ENCODE results near the gene SNX5.
A peak's percentile ranks its signal among the peaks of the same experiment; 100 is the strongest.

Gene SNX5

GRCh38 chr20:17957505-17958363 lies 10.9 kb downstream of the SNX5 start:
- DNase-seq (ENCODE audit: low spot score in 2 of 2): no peak
- H3K4me3 Mint-ChIP-seq: no peak overlapping the region
- H3K9me3 Mint-ChIP-seq: no peaks in the 10 kb centered on the region
- peaks cover 71% of the 10 kb centered on the region for H3K4me1 Mint-ChIP-seq
- no peak overlapping the region for H3K27ac Mint-ChIP-seq
- no peak for ATAC-seq
- peaks cover 100% of the 10 kb centered on the region for H3K36me3 Mint-ChIP-seq

GRCh38 chr20:17956099-17956685 lies 12.4 kb downstream of the SNX5 start:
- H3K9me3 Mint-ChIP-seq: no peaks in the 10 kb centered on the region
- peaks cover 56% of the 10 kb centered on the region for H3K4me1 Mint-ChIP-seq
- no peak overlapping the region for H3K4me3 Mint-ChIP-seq
- H3K36me3 Mint-ChIP-seq: peaks cover 100% of the 10 kb centered on the region
- no peak for ATAC-seq
- peak overlapping the region; percentile 67 for H3K27ac Mint-ChIP-seq
- no peak for DNase-seq (ENCODE audit: low spot score in 2 of 2)

GRCh38 chr20:17955302-17955701 lies 13.3 kb downstream of the SNX5 start:
- DNase-seq (ENCODE audit: low spot score in 2 of 2): no peak
- H3K9me3 Mint-ChIP-seq: no peaks in the 10 kb centered on the region
- peaks cover 52% of the 10 kb centered on the region for H3K4me1 Mint-ChIP-seq
- peak overlapping the region; percentile 67 for H3K27ac Mint-ChIP-seq
- ATAC-seq: peak; percentile 38
- no peak overlapping the region for H3K4me3 Mint-ChIP-seq
- peaks cover 100% of the 10 kb centered on the region for H3K36me3 Mint-ChIP-seq

GRCh38 chr20:17953935-17954334 lies 14.7 kb downstream of the SNX5 start:
- no peak overlapping the region for H3K4me3 Mint-ChIP-seq
- ATAC-seq (no peak), DNase-seq (ENCODE audit: low spot score in 2 of 2) (no peak)
- H3K36me3 Mint-ChIP-seq: peaks cover 100% of the 10 kb centered on the region
- H3K9me3 Mint-ChIP-seq: no peaks in the 10 kb centered on the region
- peaks cover 40% of the 10 kb centered on the region for H3K4me1 Mint-ChIP-seq
- H3K27ac Mint-ChIP-seq: peak overlapping the region; percentile 29

GRCh38 chr20:17952692-17953684 lies 15.6 kb downstream of the SNX5 start:
- peak overlapping the region; percentile 29 for H3K27ac Mint-ChIP-seq
- H3K36me3 Mint-ChIP-seq: peaks cover 100% of the 10 kb centered on the region
- no peak for DNase-seq (ENCODE audit: low spot score in 2 of 2)
- H3K9me3 Mint-ChIP-seq: no peaks in the 10 kb centered on the region
- no peak overlapping the region for H3K4me3 Mint-ChIP-seq
- H3K4me1 Mint-ChIP-seq: peaks cover 30% of the 10 kb centered on the region
- no peak for ATAC-seq

GRCh38 chr20:17951323-17951722 lies 17.3 kb downstream of the SNX5 start:
- ATAC-seq: no peak
- Mint-ChIP-seq H3K36me3 (peaks cover 100% of the 10 kb centered on the region), H3K9me3 (no peaks in the 10 kb centered on the region), H3K4me3 (no peak overlapping the region), H3K4me1 (peaks cover 23% of the 10 kb centered on the region), H3K27ac (no peak overlapping the region)
- no peak for DNase-seq (ENCODE audit: low spot score in 2 of 2)

- peaks cover 100% of the 10 kb centered on the region for H3K36me3 Mint-ChIP-seq
- peaks cover 19% of the 10 kb centered on the region for H3K4me1 Mint-ChIP-seq
These were observed 17.9 kb downstream of the SNX5 start for GRCh38 chr20:17950670-17951069.

GRCh38 chr20:17949899-17950298 lies 18.7 kb downstream of the SNX5 start:
- DNase-seq (ENCODE audit: low spot score in 2 of 2) (no peak), ATAC-seq (no peak)
- Mint-ChIP-seq H3K4me1 (peaks cover 11% of the 10 kb centered on the region), H3K9me3 (no peaks in the 10 kb centered on the region), H3K36me3 (peaks cover 100% of the 10 kb centered on the region), H3K4me3 (no peak overlapping the region), H3K27ac (no peak overlapping the region)

More at GRCh38 chr20:17950670-17951069, 17.9 kb downstream of the SNX5 start:
- H3K4me3 Mint-ChIP-seq: no peak overlapping the region
- no peak for DNase-seq (ENCODE audit: low spot score in 2 of 2)
- ATAC-seq: no peak
- H3K27ac Mint-ChIP-seq: no peak overlapping the region
- H3K9me3 Mint-ChIP-seq: no peaks in the 10 kb centered on the region

GRCh38 chr20:17948442-17948841 lies 20.2 kb downstream of the SNX5 start:
- Mint-ChIP-seq H3K4me3 (no peak overlapping the region), H3K36me3 (peaks cover 100% of the 10 kb centered on the region), H3K27ac (no peak overlapping the region), H3K4me1 (no peaks in the 10 kb centered on the region), H3K9me3 (no peaks in the 10 kb centered on the region)
- DNase-seq (ENCODE audit: low spot score in 2 of 2) (no peak), ATAC-seq (no peak)

- Mint-ChIP-seq H3K4me1 (no peaks in the 10 kb centered on the region), H3K27ac (no peak overlapping the region), H3K4me3 (no peak overlapping the region), H3K36me3 (peaks cover 100% of the 10 kb centered on the region), H3K9me3 (no peaks in the 10 kb centered on the region)
- DNase-seq (ENCODE audit: low spot score in 2 of 2) (no peak), ATAC-seq (no peak)
These were observed 21.1 kb downstream of the SNX5 start for GRCh38 chr20:17947474-17947815.

GRCh38 chr20:17946572-17947473 lies 21.8 kb downstream of the SNX5 start:
- Mint-ChIP-seq H3K36me3 (peaks cover 100% of the 10 kb centered on the region), H3K4me1 (no peaks in the 10 kb centered on the region), H3K27ac (peak overlapping the region; percentile 26), H3K4me3 (no peak overlapping the region), H3K9me3 (no peaks in the 10 kb centered on the region)
- ATAC-seq (no peak), DNase-seq (ENCODE audit: low spot score in 2 of 2) (no peak)

GRCh38 chr20:17946040-17946439 lies 22.6 kb downstream of the SNX5 start:
- Mint-ChIP-seq H3K36me3 (peaks cover 100% of the 10 kb centered on the region), H3K27ac (peak overlapping the region; percentile 26), H3K4me3 (no peak overlapping the region), H3K4me1 (no peaks in the 10 kb centered on the region), H3K9me3 (no peaks in the 10 kb centered on the region)
- ATAC-seq (no peak), DNase-seq (ENCODE audit: low spot score in 2 of 2) (no peak)

GRCh38 chr20:17944854-17945474 lies 23.6 kb downstream of the SNX5 start:
- Mint-ChIP-seq H3K4me3 (no peak overlapping the region), H3K9me3 (no peaks in the 10 kb centered on the region), H3K36me3 (peaks cover 100% of the 10 kb centered on the region), H3K27ac (no peak overlapping the region), H3K4me1 (peaks cover 8% of the 10 kb centered on the region)
- DNase-seq (ENCODE audit: low spot score in 2 of 2) (no peak), ATAC-seq (no peak)

GRCh38 chr20:17943343-17943742 lies 25.3 kb downstream of the SNX5 start:
- DNase-seq (ENCODE audit: low spot score in 2 of 2): no peak
- Mint-ChIP-seq H3K4me3 (no peak overlapping the region), H3K27ac (peak overlapping the region; percentile 23), H3K36me3 (peaks cover 88% of the 10 kb centered on the region), H3K4me1 (peaks cover 21% of the 10 kb centered on the region), H3K9me3 (no peaks in the 10 kb centered on the region)
- peak; percentile 9 for ATAC-seq
